H9 (cell line): ENCODE results near the gene EVI2A. TPM values are rescaled to one million over a fixed set of nuclear protein-coding genes. Genes with fewer than 3 reads are reported as not detected.

Source experiments
- DNase-seq: peaks from one replicate; pipeline ENCODE4 v3.0.0-alpha.2; 2017
- H2AFZ ChIP-seq: one replicate; pipeline ENCODE4 v1.6.1; 2013; ENCODE audit warnings: mild to moderate bottlenecking, low read length, control low read depth, moderate library complexity
- H2AK5ac ChIP-seq: 2 replicates; pipeline ENCODE4 v1.6.1; 2013; ENCODE audit warnings: low read length, control low read depth, mixed read lengths; ENCODE audit not compliant: insufficient read length
- H2BK120ac ChIP-seq: one replicate; pipeline ENCODE4 v1.6.1; 2013; ENCODE audit warnings: low read depth, mild to moderate bottlenecking, low read length, control low read depth, inconsistent platforms; ENCODE audit not compliant: poor library complexity, severe bottlenecking
- H2BK12ac ChIP-seq: 2 replicates; pipeline ENCODE4 v1.6.1; 2013; ENCODE audit warnings: low read length, control low read depth, mixed read lengths, low read depth; ENCODE audit not compliant: insufficient read length
- H2BK15ac ChIP-seq: 2 replicates; pipeline ENCODE4 v1.6.1; 2013; ENCODE audit warnings: low read depth, low read length, control low read depth
- H2BK20ac ChIP-seq: one replicate; pipeline ENCODE4 v1.6.1; 2013; ENCODE audit warnings: low read depth, mild to moderate bottlenecking, low read length, control low read depth, inconsistent platforms; ENCODE audit not compliant: poor library complexity, severe bottlenecking
- H2BK5ac ChIP-seq: 2 replicates; pipeline ENCODE4 v1.6.1; 2013; ENCODE audit warnings: low read length, control low read depth, mixed read lengths; ENCODE audit not compliant: insufficient read length
- H3K14ac ChIP-seq: 2 replicates; pipeline ENCODE4 v1.6.1; 2013; ENCODE audit warnings: low read length, control low read depth; ENCODE audit not compliant: insufficient read depth
- H3K18ac ChIP-seq: 2 replicates; pipeline ENCODE4 v1.6.1; 2013; ENCODE audit warnings: low read depth, mild to moderate bottlenecking, mixed read lengths, low read length, control low read depth; ENCODE audit not compliant: insufficient read length
- H3K23ac ChIP-seq: 2 replicates; pipeline ENCODE4 v1.6.1; 2013; ENCODE audit warnings: low read length, control low read depth, mixed read lengths, low read depth; ENCODE audit not compliant: insufficient read length
- H3K23me2 ChIP-seq: 2 replicates; pipeline ENCODE4 v1.6.1; 2013; ENCODE audit warnings: low read depth, mild to moderate bottlenecking, mixed read lengths, low read length, control low read depth; ENCODE audit not compliant: insufficient read length, poor library complexity, severe bottlenecking
- H3K27ac ChIP-seq: 2 replicates; pipeline ENCODE4 v1.5.1; 2013; ENCODE audit warnings: low read length, control low read depth, mixed read lengths, low read depth; ENCODE audit not compliant: insufficient read length
- H3K27me3 ChIP-seq: 2 replicates; pipeline ENCODE4 v1.6.1; 2013; ENCODE audit warnings: low read length, control low read depth, inconsistent platforms; ENCODE audit not compliant: insufficient read depth
- H3K4ac ChIP-seq: 2 replicates; pipeline ENCODE4 v1.6.1; 2013; ENCODE audit warnings: low read depth, mild to moderate bottlenecking, control low read depth, inconsistent platforms, low read length, moderate library complexity
- H3K4me1 ChIP-seq: 2 replicates; pipeline ENCODE4 v1.6.1; 2013; ENCODE audit warnings: low read length, control low read depth, inconsistent platforms; ENCODE audit not compliant: insufficient read depth
- H3K4me2 ChIP-seq: 2 replicates; pipeline ENCODE4 v1.6.1; 2013; ENCODE audit warnings: low read length, control low read depth, mixed read lengths; ENCODE audit not compliant: insufficient read length, insufficient read depth
- H3K56ac ChIP-seq: 2 replicates; pipeline ENCODE4 v1.6.1; 2013; ENCODE audit warnings: low read depth, mild to moderate bottlenecking, mixed read lengths, low read length, control low read depth; ENCODE audit not compliant: insufficient read length
- H3K79me1 ChIP-seq: 2 replicates; pipeline ENCODE4 v1.6.1; 2013; ENCODE audit warnings: low read depth, mild to moderate bottlenecking, moderate library complexity, low read length, control low read depth, inconsistent platforms; ENCODE audit not compliant: insufficient read depth, poor library complexity, severe bottlenecking
- H3K79me2 ChIP-seq: 2 replicates; pipeline ENCODE4 v1.6.1; 2013; ENCODE audit warnings: low read length, control low read depth, inconsistent platforms; ENCODE audit not compliant: insufficient read depth
- H3K9ac ChIP-seq: 2 replicates; pipeline ENCODE4 v1.6.1; 2013; ENCODE audit warnings: low read length, control low read depth, mixed read lengths; ENCODE audit not compliant: insufficient read length; ENCODE audit errors: extremely low read depth
- H3K9me3 ChIP-seq: one replicate; pipeline ENCODE4 v1.6.1; 2013; ENCODE audit warnings: low read depth, low read length, inconsistent platforms; ENCODE audit not compliant: control insufficient read depth
- H3T11ph ChIP-seq: one replicate; pipeline ENCODE4 v1.6.1; 2013; ENCODE audit warnings: mild to moderate bottlenecking, low read length, control low read depth, inconsistent platforms
- H4K20me1 ChIP-seq: one replicate; pipeline ENCODE4 v1.6.1; 2013; ENCODE audit not compliant: control insufficient read depth, insufficient read length, insufficient read depth
- H4K5ac ChIP-seq: 2 replicates; pipeline ENCODE4 v1.6.1; 2013; ENCODE audit warnings: low read depth, mild to moderate bottlenecking, mixed read lengths, low read length, control low read depth; ENCODE audit not compliant: insufficient read length
- H4K8ac ChIP-seq: replicated peaks from 2 replicates; pipeline ENCODE4 v1.6.1; 2013; ENCODE audit warnings: low read length, control low read depth, mixed read lengths, low read depth; ENCODE audit not compliant: insufficient read length
- H4K91ac ChIP-seq: 2 replicates; pipeline ENCODE4 v1.6.1; 2013; ENCODE audit warnings: low read depth, mild to moderate bottlenecking, moderate library complexity, mixed read lengths, low read length, control low read depth; ENCODE audit not compliant: insufficient read length
- H3K27ac Mint-ChIP-seq, 3 experiments: 2 replicates in 2 of 3; 3 replicates in 1 of 3; pipeline ENCODE4 v1.8.0; 2020 to 2021; ENCODE audit warnings: mixed read lengths in 3 of 3, mild to moderate bottlenecking in 1 of 3, moderate library complexity in 1 of 3
- H3K27me3 Mint-ChIP-seq: 2 replicates; pipeline ENCODE4 v1.8.0; 2021; ENCODE audit warnings: low read depth, mild to moderate bottlenecking, moderate library complexity, mixed read lengths
- H3K36me3 Mint-ChIP-seq, 3 experiments: 2 replicates in 2 of 3; 3 replicates in 1 of 3; pipeline ENCODE4 v1.8.0; 2020 to 2021; ENCODE audit warnings: low read depth in 3 of 3, mixed read lengths in 3 of 3; ENCODE audit not compliant: insufficient read depth in 1 of 3
- H3K4me1 Mint-ChIP-seq, 2 experiments: 2 replicates each; pipeline ENCODE4 v1.8.0; 2020; ENCODE audit warnings: mixed read lengths in 2 of 2
- H3K4me3 Mint-ChIP-seq, 2 experiments: 2 replicates in 1 of 2; 3 replicates in 1 of 2; pipeline ENCODE4 v1.8.0; 2020 to 2021; ENCODE audit warnings: mild to moderate bottlenecking in 2 of 2, mixed read lengths in 2 of 2, moderate library complexity in 1 of 2
- H3K9me3 Mint-ChIP-seq, 2 experiments: 2 replicates in 1 of 2; 3 replicates in 1 of 2; pipeline ENCODE4 v1.8.0; 2020; ENCODE audit warnings: mild to moderate bottlenecking in 2 of 2, mixed read lengths in 2 of 2, moderate library complexity in 1 of 2
- WGBS: extraction: QIAGEN DNeasy Blood & Tissue Kit; methylation state at CpG from one replicate; pipeline ENCODE4 v1.1.7; 2013; ENCODE audit warnings: missing lambda C conversion rate, low lambda C conversion rate, mixed read lengths; ENCODE audit not compliant: insufficient read length; ENCODE audit errors: extremely low coverage; 5-methylcytosine and 5-hydroxymethylcytosine counted together
- total RNA-seq: library from RNA; stranded (reverse); gene quantifications from 2 replicates; pipeline ENCODE4 v1.2.1, GENCODE V29; 2021
- TF ChIP-seq, protein P1 (sequence below): fragments of 200-600 bp; sonication (generic); conservative IDR thresholded peaks from 3 replicates; pipeline ENCODE4 v1.8.0; 2021; ENCODE audit warnings: antibody characterized with exemption, mild to moderate bottlenecking

EVI2A gene
- total RNA-seq, 1 experiment from 2014 or later: not detected

- Histone ChIP-seq H4K20me1 (no peaks in the 10 kb centered on the region), H2AK5ac (no peak overlapping the region), H3K23ac (no peak overlapping the region), H3K4me1 (no peaks in the 10 kb centered on the region), H3K9ac (no peak overlapping the region), H3K4me2 (no peak overlapping the region), H3K14ac (no peak overlapping the region), H2BK12ac (no peak overlapping the region), H3K27me3 (no peaks in the 10 kb centered on the region), H3K23me2 (no peaks in the 10 kb centered on the region), H4K91ac (no peak overlapping the region), H2BK5ac (no peak overlapping the region), H3K56ac (no peak overlapping the region), H4K5ac (no peak overlapping the region), H2BK20ac (no peak overlapping the region), H3K27ac (no peak overlapping the region), H4K8ac (no peak overlapping the region), H2BK120ac (no peak overlapping the region), H3K79me1 (no peaks in the 10 kb centered on the region), H3K9me3 (no peaks in the 10 kb centered on the region), H3K79me2 (no peaks in the 10 kb centered on the region), H3K4ac (no peak overlapping the region), H2BK15ac (no peak overlapping the region), H2AFZ (no peak overlapping the region), H3K18ac (no peak overlapping the region), H3T11ph (no peak overlapping the region)
- Mint-ChIP-seq H3K36me3 (no peaks in the 10 kb centered on the region), H3K9me3 (no peaks in the 10 kb centered on the region), H3K4me1 (peaks cover 3 to 9% of the 10 kb centered on the region in 2 experiments), H3K27me3 (no peaks in the 10 kb centered on the region), H3K4me3 (no peak overlapping the region), H3K27ac (no peak overlapping the region)
- TF ChIP-seq, protein P1, sequence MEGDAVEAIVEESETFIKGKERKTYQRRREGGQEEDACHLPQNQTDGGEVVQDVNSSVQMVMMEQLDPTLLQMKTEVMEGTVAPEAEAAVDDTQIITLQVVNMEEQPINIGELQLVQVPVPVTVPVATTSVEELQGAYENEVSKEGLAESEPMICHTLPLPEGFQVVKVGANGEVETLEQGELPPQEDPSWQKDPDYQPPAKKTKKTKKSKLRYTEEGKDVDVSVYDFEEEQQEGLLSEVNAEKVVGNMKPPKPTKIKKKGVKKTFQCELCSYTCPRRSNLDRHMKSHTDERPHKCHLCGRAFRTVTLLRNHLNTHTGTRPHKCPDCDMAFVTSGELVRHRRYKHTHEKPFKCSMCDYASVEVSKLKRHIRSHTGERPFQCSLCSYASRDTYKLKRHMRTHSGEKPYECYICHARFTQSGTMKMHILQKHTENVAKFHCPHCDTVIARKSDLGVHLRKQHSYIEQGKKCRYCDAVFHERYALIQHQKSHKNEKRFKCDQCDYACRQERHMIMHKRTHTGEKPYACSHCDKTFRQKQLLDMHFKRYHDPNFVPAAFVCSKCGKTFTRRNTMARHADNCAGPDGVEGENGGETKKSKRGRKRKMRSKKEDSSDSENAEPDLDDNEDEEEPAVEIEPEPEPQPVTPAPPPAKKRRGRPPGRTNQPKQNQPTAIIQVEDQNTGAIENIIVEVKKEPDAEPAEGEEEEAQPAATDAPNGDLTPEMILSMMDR: no peak
- DNase-seq: no peak
- WGBS: no CpG with 5 or more reads among the region's 7 CpGs
Observed at GRCh38 chr17:31310886-31311285, 10.5 kb downstream of the EVI2A start.
